NB4 (cell line): ENCODE measurements around the gene PKIG.

Experiments
- DNase-seq: peaks from one replicate; pipeline ENCODE4 v3.0.0; 2010; ENCODE audit warnings: low read depth
- H3K4me3 ChIP-seq: one replicate; pipeline ENCODE4 v1.5.1; 2011; ENCODE audit warnings: mild to moderate bottlenecking, low read depth, low read length, moderate library complexity
- MYC ChIP-seq: IDR thresholded peaks from 2 replicates; pipeline ENCODE4 v1.6.1; 2011; ENCODE audit warnings: low read depth, low read length
- POLR2A ChIP-seq: IDR thresholded peaks from 2 replicates; pipeline ENCODE4 v1.6.1; 2011; ENCODE audit warnings: mild to moderate bottlenecking; ENCODE audit not compliant: insufficient read length; ENCODE audit errors: extremely low read depth
- TF ChIP-seq, protein P1 (sequence below): IDR thresholded peaks from 2 replicates; pipeline ENCODE4 v1.6.1; 2011; ENCODE audit warnings: low read depth, low read length
- TF ChIP-seq, protein P2 (sequence below): IDR thresholded peaks from one replicate; pipeline ENCODE4 v1.5.1; 2012; ENCODE audit warnings: low read depth, low read length

Gene PKIG

GRCh38 chr20:44574372-44574771 lies 8.0 kb upstream of the PKIG start:
- no peak overlapping the region for H3K4me3 ChIP-seq
- TF ChIP-seq, protein P1, sequence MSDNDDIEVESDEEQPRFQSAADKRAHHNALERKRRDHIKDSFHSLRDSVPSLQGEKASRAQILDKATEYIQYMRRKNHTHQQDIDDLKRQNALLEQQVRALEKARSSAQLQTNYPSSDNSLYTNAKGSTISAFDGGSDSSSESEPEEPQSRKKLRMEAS: no peak
- TF ChIP-seq MYC (no peak), POLR2A (no peak)
- TF ChIP-seq, protein P2, sequence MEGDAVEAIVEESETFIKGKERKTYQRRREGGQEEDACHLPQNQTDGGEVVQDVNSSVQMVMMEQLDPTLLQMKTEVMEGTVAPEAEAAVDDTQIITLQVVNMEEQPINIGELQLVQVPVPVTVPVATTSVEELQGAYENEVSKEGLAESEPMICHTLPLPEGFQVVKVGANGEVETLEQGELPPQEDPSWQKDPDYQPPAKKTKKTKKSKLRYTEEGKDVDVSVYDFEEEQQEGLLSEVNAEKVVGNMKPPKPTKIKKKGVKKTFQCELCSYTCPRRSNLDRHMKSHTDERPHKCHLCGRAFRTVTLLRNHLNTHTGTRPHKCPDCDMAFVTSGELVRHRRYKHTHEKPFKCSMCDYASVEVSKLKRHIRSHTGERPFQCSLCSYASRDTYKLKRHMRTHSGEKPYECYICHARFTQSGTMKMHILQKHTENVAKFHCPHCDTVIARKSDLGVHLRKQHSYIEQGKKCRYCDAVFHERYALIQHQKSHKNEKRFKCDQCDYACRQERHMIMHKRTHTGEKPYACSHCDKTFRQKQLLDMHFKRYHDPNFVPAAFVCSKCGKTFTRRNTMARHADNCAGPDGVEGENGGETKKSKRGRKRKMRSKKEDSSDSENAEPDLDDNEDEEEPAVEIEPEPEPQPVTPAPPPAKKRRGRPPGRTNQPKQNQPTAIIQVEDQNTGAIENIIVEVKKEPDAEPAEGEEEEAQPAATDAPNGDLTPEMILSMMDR: no peak
- DNase-seq: no peak

DNA sequence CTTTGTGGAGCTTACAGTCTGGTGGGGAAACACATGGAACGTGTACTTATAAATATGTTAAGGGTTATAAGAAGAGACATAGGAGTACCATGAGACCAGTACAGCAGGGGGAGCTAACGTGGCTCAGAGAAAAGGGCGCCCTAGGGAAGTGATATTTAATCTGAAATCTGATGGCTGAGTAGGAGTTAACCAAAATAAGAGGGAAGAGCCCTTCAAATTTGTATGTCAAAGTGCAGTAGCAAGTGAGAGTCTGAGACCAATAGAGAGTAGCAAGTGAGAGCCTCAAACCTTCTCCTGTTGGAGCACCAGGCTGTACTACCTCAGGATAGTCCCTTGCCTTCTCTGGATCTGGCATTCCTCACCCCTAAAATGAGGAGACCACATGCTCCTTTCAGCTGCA lies 6.1 kb upstream of the PKIG start:
- no peak overlapping the region for H3K4me3 ChIP-seq
- TF ChIP-seq POLR2A: no peak
- TF ChIP-seq, protein P1: no peak; the same call in none of the 2 replicates
- TF ChIP-seq, protein P2: peak; percentile 52
- DNase-seq: peak; percentile 82

DNA sequence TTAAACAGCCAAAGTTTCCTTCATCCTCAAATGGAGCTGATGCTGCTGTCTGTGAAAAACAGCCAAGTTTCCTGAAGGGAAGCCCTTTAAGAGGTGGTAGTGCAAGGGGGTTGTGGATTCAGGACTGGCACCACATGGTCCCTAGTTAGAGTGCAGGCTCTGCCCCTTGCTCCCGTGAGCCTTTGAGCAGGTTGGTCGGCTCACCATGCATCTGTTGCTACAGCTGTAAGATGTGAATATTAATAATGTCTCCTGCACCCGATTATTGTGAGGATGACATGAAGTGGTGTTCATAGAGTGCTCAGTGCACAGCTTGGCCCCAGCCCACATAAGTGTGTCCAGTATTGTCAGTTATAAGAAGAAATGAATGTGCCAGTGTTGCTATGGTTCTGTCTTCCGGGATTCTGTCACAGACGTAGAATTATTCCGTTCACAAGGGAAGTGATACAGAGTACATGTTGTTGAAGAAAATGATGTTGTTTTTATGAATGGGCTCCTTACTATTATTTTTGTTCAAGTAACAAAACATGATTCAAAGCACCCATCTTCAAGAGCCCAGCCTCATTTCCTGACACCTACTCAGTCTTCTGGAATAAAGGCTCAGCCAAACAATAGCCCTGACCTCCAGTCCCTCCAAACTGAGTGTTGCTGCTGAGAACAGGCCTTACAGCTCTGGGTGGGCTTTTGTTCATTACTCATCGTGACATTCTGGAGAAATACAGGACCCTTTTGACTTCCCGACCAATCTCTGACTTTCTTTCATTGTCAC lies 2.9 kb upstream of the PKIG start:
- DNase-seq: no peak
- H3K4me3 ChIP-seq: no peak overlapping the region

DNA sequence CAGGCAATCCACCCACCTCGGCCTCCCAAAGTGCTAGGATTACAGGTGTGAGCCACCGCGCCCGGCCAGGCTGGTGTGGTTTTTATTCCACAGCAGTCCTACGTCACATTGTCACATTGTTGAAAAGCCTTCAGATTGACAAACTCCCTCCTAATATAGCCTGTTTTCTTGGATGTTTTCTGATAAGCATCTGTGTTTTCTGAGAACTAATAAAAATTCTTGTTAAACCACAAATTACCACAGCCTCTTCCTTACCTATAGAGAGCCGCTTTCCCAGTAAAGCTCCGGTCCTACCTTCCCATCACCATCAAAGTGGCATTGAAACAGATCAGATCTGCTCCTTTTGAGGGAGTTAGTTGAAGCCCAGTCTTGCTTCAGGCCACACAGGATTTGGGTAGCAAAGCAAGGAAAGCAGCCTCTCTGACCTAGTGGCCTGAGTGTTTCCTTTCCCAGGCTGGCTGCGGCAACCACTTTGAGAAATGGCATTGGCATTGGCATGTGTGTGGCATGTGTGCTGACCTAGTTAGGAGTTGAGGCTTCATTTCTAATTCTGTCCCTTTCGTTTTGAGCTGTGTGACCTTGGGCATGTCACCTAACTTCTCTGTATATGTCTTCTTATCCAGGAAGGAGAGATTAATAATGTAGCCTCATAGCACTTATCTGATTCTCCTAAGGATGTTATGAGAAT lies 1.7 kb upstream of the PKIG start:
- DNase-seq: no peak
- H3K4me3 ChIP-seq: no peak overlapping the region
- TF ChIP-seq POLR2A (no peak), MYC (no peak)
- TF ChIP-seq, protein P2: no peak
- TF ChIP-seq, protein P1: no peak

More for the DNA sequence above, 2.9 kb upstream of the PKIG start:
- TF ChIP-seq MYC (no peak), POLR2A (no peak)
- TF ChIP-seq, protein P1: no peak
- TF ChIP-seq, protein P2: no peak

- H3K4me3 ChIP-seq: no peak overlapping the region
- TF ChIP-seq, protein P1: no peak
- TF ChIP-seq MYC (no peak), POLR2A (no peak)
- TF ChIP-seq, protein P2: no peak
- no peak for DNase-seq
Measured at GRCh38 chr20:44581515-44581914, 864 bp upstream of the PKIG start.
